SK-N-MC (cell line): ENCODE results near the gene TBC1D3E.
"Not testable (repeated sequence)": the region's sequence is repeated elsewhere in the genome, so short reads cannot be mapped to it uniquely, and the experiment has no call there.

Experiments
- DNase-seq: peaks from one replicate; pipeline ENCODE4 v3.0.0-alpha.2; 2011; ENCODE audit warnings: low read depth, low spot score
- H3K27ac ChIP-seq: fragments of 200-600 bp; sonication (generic); 2 replicates; pipeline ENCODE4 v1.5.1; 2016; ENCODE audit warnings: mixed run types
- H3K36me3 ChIP-seq: fragments of 200-600 bp; sonication (generic); 2 replicates; pipeline ENCODE4 v1.6.1; 2017; ENCODE audit warnings: antibody characterized with exemption, low read length, mixed read lengths; ENCODE audit not compliant: insufficient read depth
- H3K4me3 ChIP-seq: fragments of 200-600 bp; sonication (generic); 2 replicates; pipeline ENCODE4 v1.5.1; 2016
- H3K9ac ChIP-seq: fragments of 200-600 bp; sonication (generic); 2 replicates; pipeline ENCODE4 v1.8.0; 2017; ENCODE audit warnings: mixed run types, mixed read lengths; ENCODE audit not compliant: insufficient read length
- H3K9me3 ChIP-seq: fragments of 200-600 bp; sonication (generic); 2 replicates; pipeline ENCODE4 v1.6.1; 2017; ENCODE audit warnings: low read depth, mild to moderate bottlenecking, antibody characterized with exemption, low read length, moderate library complexity, mixed read lengths

The TBC1D3E gene

DNA sequence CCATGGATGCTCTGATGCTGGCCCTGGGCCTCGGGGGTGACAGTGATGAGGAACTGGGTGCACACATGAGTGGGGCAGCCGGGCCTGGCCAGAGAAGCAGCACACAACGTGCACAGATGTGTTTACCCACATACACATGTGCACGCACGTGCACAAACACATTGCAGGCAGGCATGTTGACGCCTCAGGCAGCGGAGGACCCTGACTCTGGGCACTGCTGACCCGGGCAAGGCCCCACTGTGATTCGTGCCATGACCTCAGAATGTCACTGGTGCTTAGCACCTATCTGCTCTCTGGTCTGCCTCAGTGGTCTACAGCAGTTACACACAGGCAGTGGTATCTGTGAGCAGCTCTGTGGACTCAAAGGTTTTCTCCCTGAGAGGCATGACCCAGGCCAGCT lies at the start of gene TBC1D3E:
TBC1D3E (plus strand) TSS at position 301 of the 400 bp plus-strand sequence. CDS start 1,545 bp downstream, outside the sequence.
- not testable (repeated sequence) for H3K27ac ChIP-seq, DNase-seq, H3K4me3 ChIP-seq, H3K36me3 ChIP-seq, H3K9ac ChIP-seq, H3K9me3 ChIP-seq

DNA sequence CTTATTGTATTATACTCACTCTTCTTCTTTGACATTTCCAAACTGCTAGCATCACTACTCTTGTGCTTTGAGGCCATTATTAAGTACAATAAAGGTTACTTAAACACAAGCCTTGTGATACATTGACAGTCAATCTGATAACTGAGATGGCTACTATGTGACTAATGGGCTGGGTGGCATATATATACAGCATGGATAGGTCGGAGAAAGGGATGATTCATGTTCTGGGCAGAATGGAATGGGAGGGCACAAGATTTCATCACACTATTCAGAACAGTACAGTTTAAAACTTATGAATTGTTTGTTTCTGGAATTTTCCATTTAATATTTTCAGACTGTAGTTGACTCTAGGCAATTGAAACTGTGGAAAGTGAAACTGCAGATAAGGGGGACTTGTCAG lies 40.4 kb upstream of the TBC1D3E start:
- not testable (repeated sequence) for H3K4me3 ChIP-seq, DNase-seq, H3K36me3 ChIP-seq, H3K9ac ChIP-seq, H3K27ac ChIP-seq, H3K9me3 ChIP-seq

DNA sequence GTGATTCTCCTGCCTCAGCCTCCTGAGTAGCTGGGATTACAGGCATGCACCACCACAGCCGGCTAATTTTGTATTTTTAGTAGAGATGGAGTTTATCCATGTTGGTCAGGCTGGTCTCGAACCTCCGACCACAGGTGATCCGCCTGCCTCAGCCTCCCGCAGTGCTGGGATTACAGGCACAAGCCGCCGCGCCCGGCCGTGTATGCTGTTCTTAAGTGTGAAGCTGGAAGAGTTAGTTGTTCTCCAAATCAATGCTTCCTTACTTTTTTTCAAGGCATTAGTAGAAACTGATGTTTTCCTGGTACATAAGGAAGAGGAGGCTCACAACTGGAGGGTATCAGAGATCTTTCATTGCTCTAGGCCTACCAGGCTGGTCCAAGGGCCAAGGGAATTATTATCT lies 39.6 kb upstream of the TBC1D3E start:
- not testable (repeated sequence) for H3K9me3 ChIP-seq, H3K36me3 ChIP-seq, H3K4me3 ChIP-seq, H3K9ac ChIP-seq, H3K27ac ChIP-seq, DNase-seq

DNA sequence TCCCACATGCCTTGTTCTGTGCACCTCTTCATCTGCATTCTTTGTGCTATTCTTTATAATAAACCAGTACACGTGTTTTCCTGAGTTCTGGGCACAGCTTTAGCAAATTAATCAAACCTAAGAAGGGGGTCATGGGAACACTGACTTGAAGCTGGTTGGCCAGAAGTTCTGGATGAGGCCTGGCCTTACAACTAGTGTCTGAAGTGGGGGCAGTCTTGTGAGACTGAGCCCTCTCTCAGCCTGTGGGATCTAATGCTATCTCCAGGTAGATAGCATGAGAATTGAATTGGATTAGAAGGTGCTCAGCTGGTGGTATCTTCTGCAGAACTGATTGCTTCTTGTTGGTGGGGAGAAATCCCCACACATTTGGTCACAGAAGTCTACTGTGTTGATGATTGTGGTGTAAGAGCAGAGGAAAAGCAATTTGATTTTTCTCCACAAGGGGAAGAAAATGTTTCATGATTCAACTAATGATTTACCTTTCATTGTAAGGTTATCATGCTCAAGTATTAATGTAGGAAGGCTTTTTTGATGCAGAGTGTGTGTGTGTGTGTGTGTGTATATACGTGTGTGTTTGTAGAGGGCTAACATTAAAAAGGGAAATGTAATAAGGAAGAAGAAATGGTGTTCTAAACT lies 33.6 kb upstream of the TBC1D3E start:
- H3K27ac ChIP-seq, H3K9me3 ChIP-seq, DNase-seq, H3K4me3 ChIP-seq, H3K36me3 ChIP-seq, H3K9ac ChIP-seq: not testable (repeated sequence)

DNA sequence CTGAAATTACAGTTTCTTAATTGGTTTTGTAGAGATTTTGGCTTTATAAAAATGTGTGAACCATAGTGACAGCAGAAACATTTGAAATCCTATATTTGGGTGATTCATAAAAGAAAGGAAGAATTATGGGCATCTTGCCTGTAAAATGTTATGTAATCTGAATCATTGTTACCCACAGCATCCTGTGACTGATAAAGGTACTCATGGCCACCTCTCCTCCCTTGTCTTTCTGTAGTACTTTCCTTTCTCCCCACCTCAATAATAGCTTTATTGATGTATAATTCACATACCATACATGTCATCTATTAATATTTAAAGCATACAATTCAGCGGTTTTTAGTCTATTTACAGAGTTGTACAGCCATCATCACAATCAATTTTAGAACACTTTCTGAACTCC lies 28.5 kb upstream of the TBC1D3E start:
- not testable (repeated sequence) for H3K27ac ChIP-seq, H3K36me3 ChIP-seq, DNase-seq, H3K4me3 ChIP-seq, H3K9ac ChIP-seq, H3K9me3 ChIP-seq

DNA sequence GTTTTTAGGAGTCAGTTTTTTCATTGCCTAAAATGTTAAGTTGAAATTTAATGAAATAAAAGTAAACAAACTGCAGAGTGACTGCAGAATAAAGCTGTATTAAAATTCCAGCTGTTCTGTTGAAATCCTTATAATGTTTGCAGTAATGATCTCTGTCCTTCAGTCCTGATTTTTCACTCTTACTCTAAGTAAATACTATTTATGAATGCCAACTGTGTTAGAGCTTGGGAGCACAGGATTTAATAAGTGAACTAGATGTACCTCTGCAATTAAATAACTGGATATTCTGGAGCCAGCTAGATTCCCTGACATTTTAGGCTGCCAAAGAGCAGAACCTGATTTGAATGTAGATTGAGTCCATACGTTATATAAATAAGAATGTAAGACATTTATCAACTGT lies 7.9 kb upstream of the TBC1D3E start:
- H3K27ac ChIP-seq, H3K4me3 ChIP-seq, DNase-seq, H3K36me3 ChIP-seq, H3K9me3 ChIP-seq, H3K9ac ChIP-seq: not testable (repeated sequence)

DNA sequence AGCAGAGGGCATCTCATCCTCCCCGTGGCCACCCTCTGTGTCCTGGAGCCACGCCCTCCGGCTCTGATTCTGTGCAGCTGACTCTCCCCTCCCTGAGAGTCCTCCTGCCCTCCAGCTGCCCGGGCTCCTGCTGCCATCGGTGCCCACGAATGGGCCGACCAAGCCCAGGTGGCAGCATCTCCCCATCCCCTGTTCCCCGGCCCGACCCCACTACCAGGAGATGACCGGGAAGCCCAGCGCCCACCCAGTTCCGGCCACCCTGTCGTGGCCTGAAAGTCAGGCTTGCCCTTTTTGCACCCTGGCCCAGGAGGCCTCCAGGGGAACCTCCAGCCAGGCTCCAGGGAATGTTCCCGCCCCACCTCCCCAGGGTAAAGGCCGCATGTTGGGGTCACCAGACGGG lies 7.1 kb downstream of the TBC1D3E start:
- not testable (repeated sequence) for DNase-seq, H3K9ac ChIP-seq, H3K27ac ChIP-seq, H3K4me3 ChIP-seq, H3K9me3 ChIP-seq, H3K36me3 ChIP-seq
